GM18519 (cell line): ENCODE measurements around the gene IQCF6.
"Not testable (repeated sequence)": the region's sequence is repeated elsewhere in the genome, so short reads cannot be mapped to it uniquely, and the experiment has no call there.

Source experiments
- ATAC-seq: cut with Tn5 transposase; IDR thresholded peaks from one replicate; pipeline ENCODE4 v1.9.1; 2021; ENCODE audit warnings: mild to moderate bottlenecking, moderate library complexity; ENCODE audit not compliant: unreplicated experiment, low FRiP score

Gene IQCF6

DNA sequence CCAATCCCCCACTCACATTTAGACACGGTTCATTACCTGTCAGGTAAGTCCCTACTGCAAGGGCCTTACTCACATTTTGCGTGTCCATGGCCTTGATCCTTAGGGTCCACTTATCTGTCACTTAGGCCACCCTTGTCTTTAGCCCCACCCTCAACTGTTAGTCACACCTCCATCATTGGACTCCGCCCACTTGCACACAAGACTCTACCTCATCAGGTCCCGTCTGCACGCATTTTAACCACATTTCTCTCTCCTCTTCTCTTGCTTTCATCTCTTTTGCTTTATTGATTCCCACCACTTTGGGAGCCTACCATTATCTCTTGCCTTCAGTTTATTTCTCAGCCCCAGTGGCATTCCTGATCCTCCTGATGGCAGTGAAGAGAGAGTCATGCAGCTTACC is at the start of gene IQCF6:
Gene IQCF6 (minus strand): TSS at position 101 of the 400 bp plus-strand sequence. CDS start 13 bp downstream, at position 88.
- no peak for ATAC-seq

GRCh38 chr3:51828297-51828696 is 49.3 kb upstream of the IQCF6 start:
- no peak for ATAC-seq

- no peak for ATAC-seq
Measured at GRCh38 chr3:51819709-51820406, 40.8 kb upstream of the IQCF6 start.

DNA sequence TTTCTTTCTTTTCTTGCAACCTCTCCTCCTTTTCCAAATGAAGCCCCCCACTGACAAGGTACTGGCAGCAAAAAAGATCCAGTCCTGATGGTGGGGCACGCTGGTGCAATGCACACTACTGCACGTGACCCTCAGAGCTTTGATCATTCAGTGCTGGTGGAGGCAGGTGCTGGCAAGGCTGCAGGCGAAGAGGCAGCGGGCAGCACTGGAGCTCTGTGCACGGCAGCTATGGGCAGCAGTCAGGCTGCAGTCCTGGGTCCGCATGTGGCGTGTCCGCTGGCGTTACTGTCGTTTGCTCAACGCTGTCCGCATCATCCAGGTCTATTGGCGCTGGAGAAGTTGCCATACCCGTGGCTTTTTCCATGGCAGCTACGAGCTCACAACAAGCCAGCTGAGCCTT is 40.1 kb upstream of the IQCF6 start:
- no peak for ATAC-seq

DNA sequence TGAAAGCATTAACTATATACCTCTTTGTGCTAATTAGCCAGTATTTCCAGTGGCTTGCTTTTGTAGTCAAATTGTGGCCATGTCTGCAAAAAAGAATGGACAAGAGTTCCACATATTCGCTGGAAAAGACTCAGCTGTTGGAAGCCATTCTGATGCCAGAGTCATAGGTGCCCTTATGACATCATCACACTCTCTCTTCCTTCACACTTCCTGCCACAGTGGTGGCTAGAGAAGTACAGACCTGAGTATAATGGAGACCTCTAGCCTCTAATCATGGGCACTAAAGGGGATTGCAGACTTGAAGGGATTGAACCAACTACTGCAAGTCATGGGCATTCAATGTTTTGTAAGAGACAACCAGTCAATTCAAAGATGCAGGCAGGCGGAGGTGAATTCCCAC is 38.3 kb upstream of the IQCF6 start:
- ATAC-seq: no peak

- no peak for ATAC-seq
Measured at GRCh38 chr3:51816723-51817122, 37.7 kb upstream of the IQCF6 start.

DNA sequence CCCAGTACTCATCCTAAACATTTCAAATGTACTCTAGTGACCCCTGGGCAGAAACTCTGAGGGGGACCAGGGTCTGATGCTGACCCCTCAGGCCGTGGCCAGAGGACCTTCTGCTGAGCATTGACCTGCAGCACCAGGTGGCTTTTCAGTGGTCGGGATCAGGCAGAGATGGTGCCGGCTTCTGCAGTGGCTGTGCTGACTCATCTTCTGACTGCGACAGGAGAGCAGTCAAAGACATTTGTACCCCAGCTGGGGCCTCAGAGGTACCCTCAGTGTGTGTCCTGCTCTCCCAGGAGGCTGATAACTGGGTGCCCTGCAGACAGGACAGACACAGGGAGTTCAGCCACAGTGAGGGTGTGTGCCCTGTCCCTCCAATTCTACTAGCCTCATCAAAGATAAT is 36.6 kb upstream of the IQCF6 start:
- no peak for ATAC-seq

DNA sequence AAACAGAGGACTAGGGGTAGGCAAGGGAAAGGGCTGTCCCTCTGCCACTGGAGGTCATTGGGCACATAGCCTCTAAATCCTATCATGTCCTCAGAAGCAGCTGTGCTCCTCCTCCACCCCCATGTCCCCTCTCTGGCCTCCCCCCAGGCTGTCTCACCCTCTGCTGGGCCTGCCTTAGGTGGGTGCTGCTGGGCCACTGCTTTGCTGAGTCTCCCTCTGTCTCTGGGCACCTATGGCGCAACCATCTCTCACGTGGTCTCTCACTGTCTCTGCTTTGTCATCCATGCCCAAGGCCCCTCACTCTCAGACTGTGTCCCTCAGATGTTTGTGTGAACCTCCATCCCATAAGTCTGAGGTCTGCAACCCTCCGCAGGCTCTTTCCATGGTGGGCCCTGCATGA is 35.0 kb upstream of the IQCF6 start:
- no peak for ATAC-seq

DNA sequence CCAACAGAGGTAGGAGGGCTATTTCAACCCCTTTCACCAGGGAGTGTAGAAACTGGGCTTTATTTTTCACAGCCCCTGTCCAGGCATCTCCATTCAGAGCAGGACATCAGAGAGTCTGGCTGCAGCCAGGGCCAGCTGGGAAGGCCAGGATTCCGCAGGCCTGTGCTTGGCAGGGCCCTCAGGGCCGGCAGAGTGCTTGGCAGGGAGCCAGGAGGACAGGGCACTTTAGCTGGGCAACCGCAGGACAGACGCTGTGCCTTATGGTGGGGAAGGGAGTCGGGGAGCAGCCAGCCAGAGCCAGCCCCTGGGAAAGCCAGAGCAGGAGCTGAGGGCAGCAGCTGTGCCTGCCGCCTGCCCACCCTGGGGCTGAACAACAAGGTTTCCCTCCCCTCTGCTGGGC is 34.5 kb upstream of the IQCF6 start:
- no peak for ATAC-seq

DNA sequence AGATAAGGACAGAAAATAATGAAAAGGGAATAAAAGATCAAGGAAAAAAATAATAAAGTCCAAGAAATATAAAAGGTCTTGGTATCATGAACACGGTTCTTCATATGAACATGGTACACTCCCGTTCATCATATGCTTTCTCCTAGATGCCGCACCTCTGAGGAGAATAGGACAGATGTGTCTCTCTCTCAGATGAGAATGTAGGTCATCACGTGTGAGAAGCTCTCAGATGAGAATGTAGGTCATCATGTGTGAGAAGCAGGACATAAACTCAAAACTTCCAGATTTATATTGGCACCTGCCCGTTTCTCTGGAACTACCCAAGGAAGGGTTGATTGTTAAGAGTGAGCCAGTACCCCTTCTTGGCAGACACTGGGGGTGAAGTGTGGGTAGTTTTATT is 29.9 kb upstream of the IQCF6 start:
- ATAC-seq: no peak

DNA sequence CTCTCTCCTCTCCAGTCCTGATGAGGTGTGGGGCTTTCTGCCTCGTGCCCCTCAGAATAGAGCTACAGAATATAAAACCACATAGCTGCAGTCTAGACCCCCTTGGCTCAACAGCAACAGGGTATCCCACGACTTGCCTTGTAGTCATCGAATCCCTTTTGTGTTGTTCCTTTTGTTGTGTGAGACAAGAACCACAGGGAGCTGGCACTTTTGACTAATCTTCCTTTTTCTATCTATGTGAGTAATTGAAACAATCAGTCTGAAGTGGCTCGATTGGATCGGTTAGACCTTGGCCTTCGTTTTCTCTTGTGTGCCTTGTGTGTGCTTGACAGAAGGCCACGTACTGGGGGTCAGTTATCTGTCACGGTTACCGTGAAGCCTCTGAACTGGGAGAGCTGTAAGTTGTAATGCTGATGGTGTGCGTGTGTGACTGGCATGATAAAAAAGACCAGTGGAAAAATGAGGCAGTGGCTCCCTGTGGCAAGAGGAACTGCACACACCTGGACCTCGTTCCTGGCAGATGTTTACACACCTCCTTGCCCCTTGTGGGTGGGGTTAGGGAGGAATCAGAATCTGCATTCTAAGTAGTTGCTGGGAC is 23.2 kb upstream of the IQCF6 start:
- ATAC-seq: no peak

- ATAC-seq: no peak
Measured at GRCh38 chr3:51800750-51801125, 21.7 kb upstream of the IQCF6 start.

DNA sequence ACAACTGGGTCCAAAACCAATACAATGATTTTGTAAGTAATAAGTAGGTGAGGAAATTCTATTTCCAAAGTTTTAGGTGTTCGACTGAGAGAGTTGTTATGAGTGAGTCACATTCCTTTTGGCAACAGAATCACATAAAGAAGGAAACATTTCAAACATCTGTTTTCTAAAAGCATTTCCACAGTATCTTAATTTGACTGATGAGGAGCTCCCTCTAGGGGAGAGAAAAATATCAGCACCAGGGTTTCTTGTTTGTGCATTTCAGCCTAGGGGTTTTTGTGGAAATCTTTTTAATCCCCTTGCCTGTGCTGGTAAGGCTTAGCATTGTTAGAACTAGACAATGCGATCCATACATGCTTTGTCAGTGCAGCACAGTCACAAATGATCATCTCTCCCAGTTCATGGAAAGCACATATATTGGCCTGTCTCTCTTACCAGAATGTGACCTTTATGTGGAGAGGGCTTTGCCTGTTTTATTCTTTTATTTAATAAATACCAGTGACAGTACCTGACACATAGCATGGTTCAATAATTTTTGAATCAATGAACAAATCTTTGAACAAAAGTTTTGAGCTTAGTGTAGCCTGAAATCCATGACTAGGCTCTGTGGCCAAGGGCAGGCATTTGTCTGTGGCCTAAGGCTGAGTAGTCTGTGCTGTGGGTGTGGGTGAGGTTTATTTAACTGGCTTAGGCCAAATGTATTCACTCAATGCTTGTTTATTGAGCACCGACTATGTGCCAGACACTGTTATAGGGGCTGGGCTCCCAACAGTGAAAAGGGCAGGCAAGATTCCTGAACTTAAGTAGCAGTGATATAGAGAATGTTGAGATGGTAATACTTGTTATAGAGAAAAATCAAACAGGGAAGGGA is 21.1 kb upstream of the IQCF6 start:
- ATAC-seq: no peak

DNA sequence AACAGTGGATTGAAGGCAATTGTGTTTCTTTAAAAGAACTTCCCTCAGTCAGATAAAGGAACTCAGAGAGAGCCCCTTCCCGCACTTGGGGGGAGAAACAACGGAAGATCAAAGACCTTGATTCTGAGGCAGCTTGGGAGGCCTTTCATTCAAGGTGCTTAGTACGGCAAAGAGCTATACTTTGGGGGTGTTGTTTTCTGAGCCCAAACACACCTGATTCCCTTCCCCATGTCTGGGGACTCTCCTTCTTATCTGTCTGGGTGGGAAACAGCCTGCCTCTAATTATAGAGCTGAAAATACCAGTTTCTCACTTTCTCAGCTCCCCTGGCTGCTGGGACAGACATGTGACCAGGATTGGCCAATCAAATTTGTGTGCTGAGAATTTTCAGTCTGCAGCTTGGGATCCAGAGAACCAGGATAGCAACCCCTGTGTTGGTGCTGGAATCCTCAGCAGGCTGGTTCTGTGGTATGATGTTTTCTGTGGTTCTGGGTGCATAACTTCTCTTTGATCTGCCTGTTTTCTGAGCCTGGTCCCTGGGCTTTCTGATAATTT is 19.4 kb upstream of the IQCF6 start:
- no peak for ATAC-seq

DNA sequence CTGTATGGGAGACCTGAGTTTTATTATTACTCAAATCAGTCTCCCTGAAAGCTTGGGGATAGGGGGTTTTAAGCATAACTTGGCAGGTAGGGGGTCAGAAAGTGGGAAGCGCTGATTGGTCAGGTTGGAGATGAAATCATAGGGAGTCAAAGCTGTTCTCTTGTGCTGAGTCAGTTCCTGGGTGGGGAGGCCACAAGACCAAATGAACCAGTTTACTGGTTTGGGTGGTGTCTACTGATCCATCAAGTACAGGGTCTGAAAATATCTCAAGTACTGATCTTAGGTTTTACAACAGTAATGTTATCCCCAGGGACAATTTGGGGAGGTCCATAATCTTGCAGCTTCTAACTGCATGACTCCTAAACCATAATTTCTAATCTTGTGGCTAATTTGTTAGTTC is 17.8 kb upstream of the IQCF6 start:
- no peak for ATAC-seq

- no peak for ATAC-seq
Measured at GRCh38 chr3:51794206-51794605, 15.2 kb upstream of the IQCF6 start.

DNA sequence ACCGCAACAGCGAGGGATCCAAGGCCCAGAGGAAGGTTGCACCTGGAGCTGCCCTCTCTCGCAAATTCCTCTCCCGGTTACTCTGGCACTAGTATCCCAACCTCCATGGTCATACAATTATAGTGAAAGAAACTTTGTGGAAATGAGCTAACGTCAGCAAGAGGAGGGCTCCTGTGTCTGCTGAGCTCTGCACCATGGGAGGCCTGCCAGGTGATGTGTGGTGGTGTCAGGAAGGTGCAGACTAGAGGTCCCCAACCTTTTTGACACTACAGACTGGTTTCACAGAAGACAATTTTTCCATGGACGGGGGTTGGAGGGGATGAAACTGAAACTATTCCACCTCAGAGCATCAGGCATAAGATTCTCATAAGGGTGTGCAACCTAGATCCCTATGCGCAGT is 13.2 kb upstream of the IQCF6 start:
- ATAC-seq: no peak

GRCh38 chr3:51789437-51789836 is 10.4 kb upstream of the IQCF6 start:
- ATAC-seq: no peak

DNA sequence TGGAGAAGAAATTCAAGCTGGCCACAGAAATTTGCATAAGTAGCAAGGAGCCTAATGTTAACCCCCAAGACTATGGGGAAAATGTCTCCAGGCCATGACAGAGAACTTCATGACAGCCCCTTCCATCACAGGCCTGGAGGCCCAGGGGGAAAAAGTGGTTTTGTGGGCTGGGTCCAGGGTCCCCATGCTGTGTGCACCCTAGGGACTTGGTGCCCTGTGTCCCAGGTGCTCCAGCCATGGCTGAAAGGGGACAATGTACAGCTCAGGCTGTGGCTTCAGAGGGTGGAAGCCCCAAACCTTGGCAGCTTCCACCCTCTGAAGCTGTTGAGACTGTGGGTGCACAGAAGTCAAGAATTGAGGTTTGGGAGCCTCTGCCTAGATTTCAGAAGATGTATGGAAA is 8.5 kb upstream of the IQCF6 start:
- ATAC-seq: not testable (repeated sequence)

- no peak for ATAC-seq
Measured at GRCh38 chr3:51786267-51786666, 7.2 kb upstream of the IQCF6 start.

DNA sequence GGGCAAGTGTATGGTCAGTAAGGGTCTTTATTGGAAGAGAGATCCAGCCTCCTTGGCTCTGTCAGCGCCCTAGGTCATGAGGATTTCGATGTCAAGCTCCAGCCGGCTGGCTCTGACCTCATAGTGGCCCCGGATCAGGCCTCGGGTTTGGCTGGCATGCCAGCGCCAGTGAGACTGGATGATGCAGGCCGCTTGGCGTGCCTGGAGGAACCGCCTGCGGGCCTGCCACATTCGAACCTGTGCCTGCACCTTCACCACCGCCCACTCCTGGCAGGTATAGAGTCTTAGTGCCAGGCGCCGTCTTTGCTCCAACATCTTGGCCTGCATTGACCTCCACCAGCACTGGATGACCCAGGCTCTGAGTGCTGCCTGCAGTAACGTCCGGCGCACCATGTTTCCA is 483 bp downstream of the IQCF6 start:
- ATAC-seq: no peak
